T-helper 9 cell (primary cell): ENCODE data around the gene C15orf61.

Experiments
- DNase-seq: peaks from one replicate; pipeline ENCODE4 v3.0.0-alpha.2; 2020

C15orf61 gene

GRCh38 chr15:67551207-67551743 lies 30.3 kb downstream of the C15orf61 start:
- DNase-seq = no peak

DNA sequence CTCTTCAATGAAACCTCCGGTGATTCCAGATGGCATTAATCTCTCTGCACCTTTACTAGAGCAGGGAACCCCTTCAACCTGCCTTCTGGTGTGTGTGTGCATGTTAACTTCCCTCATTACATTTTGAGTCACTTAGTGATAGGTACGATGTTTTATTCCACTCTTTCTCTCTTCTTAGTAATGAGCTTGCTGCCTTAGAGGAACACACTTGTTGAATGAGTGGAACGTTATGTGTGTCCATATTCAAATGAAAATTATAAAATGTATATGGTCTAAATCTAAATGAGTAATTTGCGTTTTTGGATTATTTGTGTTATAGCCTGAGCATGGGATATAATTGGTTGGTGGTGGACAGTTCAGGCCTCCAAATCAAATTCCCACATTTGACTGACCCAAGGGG lies 33.6 kb downstream of the C15orf61 start:
- DNase-seq = no peak

- DNase-seq = no peak
These were observed 36.1 kb downstream of the C15orf61 start for GRCh38 chr15:67556976-67557570.

DNA sequence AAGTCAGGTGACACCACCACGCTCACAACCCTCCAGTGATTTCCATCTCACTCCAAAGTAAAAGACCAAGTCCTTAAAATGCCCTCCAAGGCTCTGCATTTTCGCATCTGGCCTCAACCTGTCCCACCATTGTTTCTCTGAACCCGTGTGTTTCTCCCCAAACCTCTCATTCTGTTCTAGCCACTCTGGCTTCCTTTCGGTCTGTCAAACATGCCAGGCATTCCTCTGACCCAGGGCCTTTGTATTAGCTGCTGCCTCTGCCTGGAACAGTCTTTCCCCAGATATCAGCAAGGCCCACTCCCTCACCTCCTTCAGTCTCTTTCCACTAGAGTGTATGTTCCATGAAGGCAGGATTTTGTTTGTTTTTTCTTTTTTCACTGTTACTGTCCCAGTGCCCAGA lies 37.6 kb downstream of the C15orf61 start:
- DNase-seq = no peak

DNA sequence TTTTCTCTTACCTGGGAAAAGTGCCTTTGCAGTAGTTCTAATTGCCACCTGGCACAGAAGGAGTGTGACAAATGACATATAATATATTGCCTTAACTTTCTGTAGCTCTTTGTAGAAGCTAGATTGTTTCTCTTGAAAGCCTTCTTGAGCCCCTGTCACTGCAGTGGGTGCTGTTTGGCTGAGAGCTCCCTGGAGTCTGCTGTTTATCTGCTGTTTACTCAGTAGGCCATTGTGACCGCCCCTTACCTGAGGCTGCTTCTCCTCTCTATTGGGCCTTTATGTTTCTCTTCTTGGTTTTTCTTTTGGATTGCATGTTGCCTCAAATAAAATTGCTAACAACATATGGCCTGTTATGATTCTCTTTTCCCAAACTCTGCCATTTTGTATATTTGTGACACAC lies 38.2 kb downstream of the C15orf61 start:
- DNase-seq = no peak

DNA sequence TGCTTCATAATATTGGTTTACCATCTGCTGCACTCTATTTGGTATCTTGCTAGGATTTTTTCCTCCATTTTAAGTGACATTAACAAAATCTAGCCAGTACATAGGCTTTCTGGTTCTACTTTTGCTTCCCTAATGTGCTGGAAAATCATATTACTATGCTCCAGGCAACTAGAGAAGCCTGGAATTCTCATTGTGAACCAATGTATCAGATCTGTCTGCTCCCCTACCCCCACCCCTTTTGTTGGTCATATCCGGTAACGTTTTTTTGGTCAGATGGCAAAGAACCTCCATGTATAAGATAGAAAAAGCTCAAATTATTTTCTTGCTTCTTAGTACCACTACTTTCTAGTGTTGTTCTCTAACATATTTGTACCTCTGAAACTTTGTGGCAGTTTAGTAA lies 38.6 kb downstream of the C15orf61 start:
- DNase-seq = no peak

- no peak for DNase-seq
These were observed 39.4 kb downstream of the C15orf61 start for GRCh38 chr15:67560320-67560719.

- no peak for DNase-seq
These were observed 42.2 kb downstream of the C15orf61 start for GRCh38 chr15:67563092-67563491.

DNA sequence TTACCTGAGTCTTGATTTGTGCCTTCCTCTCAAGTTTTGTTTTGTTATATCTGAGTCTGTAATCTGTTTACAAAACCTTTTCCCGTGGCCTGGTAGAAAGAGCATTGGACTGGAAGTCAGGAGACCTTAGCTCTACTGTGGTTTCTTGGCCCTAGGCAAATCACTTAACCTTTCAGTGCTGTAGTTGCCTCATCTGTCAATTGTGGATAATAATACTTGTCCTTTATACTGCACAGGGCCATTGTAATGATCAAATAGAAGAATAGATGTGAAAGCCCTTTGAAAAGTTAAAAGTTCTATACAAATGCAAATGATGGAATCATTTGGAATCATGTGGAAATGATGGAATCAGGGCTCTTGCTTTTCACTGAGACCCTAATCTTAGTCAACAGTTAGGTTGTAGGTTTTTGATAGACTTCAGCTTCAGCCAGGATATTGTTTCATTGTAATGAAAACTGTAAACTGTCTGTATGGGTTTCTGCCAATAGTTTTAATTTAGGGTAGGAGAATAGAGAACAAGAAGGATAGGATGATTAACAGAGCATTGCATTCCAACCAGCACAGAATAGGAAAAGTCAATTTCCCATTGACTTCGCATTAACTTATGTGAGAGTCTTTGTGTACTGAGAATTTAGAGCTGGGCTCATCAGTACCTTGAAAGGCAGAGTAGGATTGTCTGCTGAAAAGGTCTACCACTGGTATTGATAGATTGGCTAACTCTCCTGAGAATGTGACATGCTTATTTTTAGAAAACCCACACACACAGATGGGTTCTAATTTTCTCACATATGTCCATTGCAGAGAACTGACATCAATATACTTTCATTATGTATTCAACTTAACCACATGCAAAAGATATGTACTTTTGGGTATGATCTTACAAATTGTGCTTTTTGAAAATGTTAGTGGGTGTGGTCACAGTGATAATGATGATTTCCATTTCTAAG lies 43.4 kb downstream of the C15orf61 start:
- no peak for DNase-seq

GRCh38 chr15:67564968-67565345 lies 44.0 kb downstream of the C15orf61 start:
- DNase-seq = no peak

- DNase-seq = no peak
These were observed 48.7 kb downstream of the C15orf61 start for GRCh38 chr15:67569668-67570067.

GRCh38 chr15:67570875-67571647 lies 50.1 kb downstream of the C15orf61 start:
- no peak for DNase-seq

- DNase-seq = no peak
These were observed 50.9 kb downstream of the C15orf61 start for GRCh38 chr15:67571648-67572415.

DNA sequence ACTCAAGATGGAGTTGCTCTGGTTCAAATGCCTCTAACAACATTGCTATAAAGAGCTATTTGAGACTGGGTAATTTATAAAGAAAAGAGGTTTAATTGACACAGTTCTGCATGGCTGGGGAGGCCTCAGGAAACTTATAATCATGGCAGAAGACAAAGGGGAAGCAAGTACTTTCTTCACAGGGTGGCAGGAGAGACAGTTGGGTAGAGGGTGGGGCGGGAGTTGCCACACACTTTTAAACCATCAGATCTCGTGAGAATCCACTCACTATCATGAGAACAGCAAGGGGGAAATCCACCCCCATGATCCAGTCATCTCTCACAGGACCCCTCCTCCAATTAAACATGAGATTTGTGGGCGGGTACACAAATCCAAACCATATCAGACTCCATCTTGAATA lies 52.3 kb downstream of the C15orf61 start:
- no peak for DNase-seq

DNA sequence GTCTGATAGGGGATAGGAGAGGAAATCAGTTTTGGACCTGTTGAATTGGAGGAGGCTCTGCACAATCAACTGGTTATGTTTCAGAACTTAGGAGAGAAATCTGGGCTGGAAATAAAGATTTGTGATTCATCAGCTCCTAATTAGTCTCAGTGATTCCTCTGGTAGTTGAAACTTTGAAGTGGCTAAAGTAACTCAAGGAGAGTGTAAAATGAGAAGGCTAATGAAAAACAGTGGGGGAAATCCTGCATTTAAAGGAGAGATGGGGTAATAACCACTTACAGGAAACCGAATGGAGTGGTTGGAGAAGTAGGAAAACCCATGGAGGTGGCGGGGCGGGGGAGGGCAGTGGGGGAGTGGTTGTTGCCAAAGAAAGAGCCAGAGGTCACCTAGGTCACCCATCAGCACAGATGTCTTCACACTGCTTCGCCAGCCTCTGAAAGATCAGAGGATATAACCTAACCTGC lies 54.1 kb downstream of the C15orf61 start:
- DNase-seq = no peak

DNA sequence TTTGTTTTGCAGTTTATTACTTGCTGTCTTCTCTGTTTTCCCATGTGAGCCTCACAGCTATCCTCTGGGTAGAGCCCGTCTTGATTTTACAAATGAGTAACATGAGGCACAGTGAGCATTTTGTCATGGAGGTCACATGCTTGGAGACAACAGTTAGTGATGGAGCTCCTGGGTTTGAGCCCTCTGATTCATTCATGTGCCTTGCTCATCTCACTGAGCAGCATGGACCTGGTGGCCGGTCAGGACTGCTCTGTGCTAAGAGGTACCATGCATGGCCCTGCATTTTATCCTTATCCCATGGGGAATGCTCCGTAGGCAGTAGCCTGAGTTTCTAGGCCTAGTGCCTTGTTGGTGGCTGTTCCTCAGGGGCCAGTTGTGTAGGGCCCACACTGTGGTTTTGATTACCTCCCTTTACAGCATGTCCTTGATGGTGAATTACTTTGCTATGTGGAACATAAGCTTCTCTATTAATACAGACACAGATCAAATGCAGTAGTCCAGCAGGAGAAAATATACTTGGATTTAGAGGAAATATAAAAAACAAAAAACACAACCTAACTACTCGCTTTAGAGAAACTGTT lies 57.2 kb downstream of the C15orf61 start:
- DNase-seq = no peak

GRCh38 chr15:67579164-67579563 lies 58.2 kb downstream of the C15orf61 start:
- no peak for DNase-seq
